ENCODE data around the gene TP53RK.

Gene TP53RK

DNA sequence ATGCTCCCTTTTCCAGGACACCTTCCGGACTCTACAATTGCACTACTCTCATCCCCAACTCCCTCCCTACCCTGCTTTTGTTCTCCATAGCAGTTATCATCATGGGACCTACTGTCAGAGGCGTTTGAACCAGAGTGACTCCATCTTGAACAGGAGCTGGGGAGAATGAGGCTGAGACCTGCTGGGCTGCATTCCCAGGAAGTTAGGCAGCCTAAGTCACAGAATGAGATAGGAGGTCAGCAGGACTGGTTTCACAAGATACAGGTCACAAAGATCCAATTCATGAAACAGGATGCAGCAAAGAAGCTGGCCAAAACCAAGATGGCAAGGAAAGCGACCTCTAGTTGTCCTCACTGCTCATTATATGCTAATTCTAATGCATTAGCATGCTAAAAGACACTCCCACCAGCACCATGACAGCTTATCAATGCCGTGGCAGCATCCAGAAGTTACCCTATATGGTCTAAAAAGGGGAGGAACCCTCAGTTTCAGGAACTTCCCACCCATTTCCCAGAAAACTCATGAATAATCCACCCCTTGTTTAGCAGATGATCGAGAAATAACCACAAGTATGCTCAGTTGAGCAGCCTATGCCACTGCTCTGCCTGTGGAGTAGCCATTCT is 53.6 kb downstream of the TP53RK start:
- Histone ChIP-seq H3K9me3 (ENCODE audit: insufficient read depth, low read depth, low read length) (no peaks in the 10 kb centered on the region), H3K4me1 (ENCODE audit: insufficient read depth, low read length, poor library complexity, severe bottlenecking) (peaks cover 8% of the 10 kb centered on the region), H3K27me3 (ENCODE audit: insufficient read depth, low read length, poor library complexity, severe bottlenecking) (no peaks in the 10 kb centered on the region), H4K20me1 (ENCODE audit: insufficient read depth, low read length, poor library complexity, severe bottlenecking) (no peaks in the 10 kb centered on the region), H3K9me2 (replicated peaks; ENCODE audit: low read depth, low read length) (no peaks in the 10 kb centered on the region), H3K79me2 (ENCODE audit: insufficient read depth, low read length) (no peaks in the 10 kb centered on the region), H3K36me3 (ENCODE audit: insufficient read depth, low read length) (no peaks in the 10 kb centered on the region), H3K9ac (ENCODE audit: low read depth, low read length, poor library complexity, severe bottlenecking) (no peak overlapping the region), H2AFZ (ENCODE audit: low read length) (no peak overlapping the region), H3F3A (ENCODE audit: low read depth) (no peaks in the 10 kb centered on the region), H3K4me3 (ENCODE audit: low read length, poor library complexity, severe bottlenecking) (no peak overlapping the region), H3K4me2 (ENCODE audit: low read depth, low read length, poor library complexity, severe bottlenecking) (no peak overlapping the region)
- TF ChIP-seq, protein P1, sequence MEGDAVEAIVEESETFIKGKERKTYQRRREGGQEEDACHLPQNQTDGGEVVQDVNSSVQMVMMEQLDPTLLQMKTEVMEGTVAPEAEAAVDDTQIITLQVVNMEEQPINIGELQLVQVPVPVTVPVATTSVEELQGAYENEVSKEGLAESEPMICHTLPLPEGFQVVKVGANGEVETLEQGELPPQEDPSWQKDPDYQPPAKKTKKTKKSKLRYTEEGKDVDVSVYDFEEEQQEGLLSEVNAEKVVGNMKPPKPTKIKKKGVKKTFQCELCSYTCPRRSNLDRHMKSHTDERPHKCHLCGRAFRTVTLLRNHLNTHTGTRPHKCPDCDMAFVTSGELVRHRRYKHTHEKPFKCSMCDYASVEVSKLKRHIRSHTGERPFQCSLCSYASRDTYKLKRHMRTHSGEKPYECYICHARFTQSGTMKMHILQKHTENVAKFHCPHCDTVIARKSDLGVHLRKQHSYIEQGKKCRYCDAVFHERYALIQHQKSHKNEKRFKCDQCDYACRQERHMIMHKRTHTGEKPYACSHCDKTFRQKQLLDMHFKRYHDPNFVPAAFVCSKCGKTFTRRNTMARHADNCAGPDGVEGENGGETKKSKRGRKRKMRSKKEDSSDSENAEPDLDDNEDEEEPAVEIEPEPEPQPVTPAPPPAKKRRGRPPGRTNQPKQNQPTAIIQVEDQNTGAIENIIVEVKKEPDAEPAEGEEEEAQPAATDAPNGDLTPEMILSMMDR (conservative IDR thresholded peaks at IDR 0.05; ENCODE audit: low read length) = no peak
- TF ChIP-seq EZH2phosphoT487 (IDR thresholded peaks at IDR 0.05; ENCODE audit: borderline replicate concordance) = no peak

DNA sequence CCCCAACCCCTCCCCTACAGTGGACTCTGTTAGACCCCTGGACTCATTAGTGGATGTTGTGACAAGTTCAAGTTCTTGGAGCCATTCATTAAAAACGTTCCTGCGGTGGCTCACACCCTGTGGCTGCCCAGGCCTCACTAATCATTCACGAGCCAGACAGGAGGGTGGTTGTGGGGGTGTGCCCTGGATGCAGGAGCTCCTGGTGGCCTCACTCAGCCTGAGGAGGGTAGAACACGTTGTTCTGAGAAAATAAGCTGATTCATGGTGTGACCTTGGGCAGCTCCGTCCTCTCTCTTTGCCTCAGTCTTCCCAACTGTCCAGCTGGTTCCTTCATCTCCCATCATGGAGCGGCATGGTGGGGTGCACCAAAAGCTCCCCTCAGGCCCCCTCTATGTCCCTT is 54.7 kb downstream of the TP53RK start:
- H3K9ac ChIP-seq (ENCODE audit: low read depth, low read length, poor library complexity, severe bottlenecking) = no peak overlapping the region
- no peaks in the 10 kb centered on the region for H4K20me1 ChIP-seq (ENCODE audit: insufficient read depth, low read length, poor library complexity, severe bottlenecking)
- H3K36me3 ChIP-seq (ENCODE audit: insufficient read depth, low read length) = no peaks in the 10 kb centered on the region
- no peaks in the 10 kb centered on the region for H3K9me3 ChIP-seq (ENCODE audit: insufficient read depth, low read depth, low read length)
- no peak overlapping the region for H2AFZ ChIP-seq (ENCODE audit: low read length)
- no peak overlapping the region for H3K4me2 ChIP-seq (ENCODE audit: low read depth, low read length, poor library complexity, severe bottlenecking)
- H3K4me3 ChIP-seq (ENCODE audit: low read length, poor library complexity, severe bottlenecking) = no peak overlapping the region
- no peaks in the 10 kb centered on the region for H3K79me2 ChIP-seq (ENCODE audit: insufficient read depth, low read length)
- H3K4me1 ChIP-seq (ENCODE audit: insufficient read depth, low read length, poor library complexity, severe bottlenecking) = peaks cover 6% of the 10 kb centered on the region
- no peaks in the 10 kb centered on the region for H3F3A ChIP-seq (ENCODE audit: low read depth)
- no peaks in the 10 kb centered on the region for H3K9me2 ChIP-seq (replicated peaks; ENCODE audit: low read depth, low read length)
- H3K27me3 ChIP-seq (ENCODE audit: insufficient read depth, low read length, poor library complexity, severe bottlenecking) = no peaks in the 10 kb centered on the region
- TF ChIP-seq, protein P1 (conservative IDR thresholded peaks at IDR 0.05; ENCODE audit: low read length) = no peak
- TF ChIP-seq EZH2phosphoT487 (IDR thresholded peaks at IDR 0.05; ENCODE audit: borderline replicate concordance) = no peak
